GM12878 (cell line): ENCODE data around the gene HDAC7. TPM values are rescaled to one million over a fixed set of nuclear protein-coding genes. Genes with fewer than 3 reads are reported as not detected.

Experiments
- ATAC-seq: fragments of 200-7000 bp; cut with Tn5 transposase; 3 replicates; pipeline ENCODE4 v1.9.1; 2020; ENCODE audit warnings: mild to moderate bottlenecking, moderate library complexity
- BruUV-seq: library from RNA; stranded (reverse); fragments of 400-500 nt; replicated peaks from 2 replicates; lab custom pipeline; 2021; lab: Mats Ljungman, UMichigan
- CTCF ChIA-PET: fragments of 300-600 bp; sonication (Branson Sonifier 250); formaldehyde crosslinking; extraction: SDS; loops from one replicate; lab custom pipeline; 2021; ENCODE audit warnings: inconsistent platforms; lab: Yijun Ruan, JAX
- POLR2A ChIA-PET: fragments of 350-600 bp; formaldehyde crosslinking; extraction: SDS; loops from one replicate; lab custom pipeline; 2021; ENCODE audit warnings: inconsistent platforms; lab: Charles Lee
- RAD21 ChIA-PET: fragments of 300-600 bp; sonication (Branson Sonifier 250); formaldehyde crosslinking; loops from one replicate; lab custom pipeline; 2023; ENCODE audit warnings: antibody characterized with exemption; ENCODE audit not compliant: unreplicated experiment; lab: Charles Lee
- SMC1A ChIA-PET: fragments of 300-600 bp; sonication (Branson Sonifier 250); formaldehyde crosslinking; loops from one replicate; lab custom pipeline; 2023; ENCODE audit not compliant: unreplicated experiment, uncharacterized antibody; lab: Charles Lee
- DNase-seq: peaks from one replicate; pipeline ENCODE4 v3.0.0-alpha.2; 2011; ENCODE audit warnings: low read depth, low spot score
- FAIRE-seq: peaks from 3 replicates; lab custom pipeline; 2011; peaks lifted over from hg19 to GRCh38; lab: Jason Lieb, UNC
- H2AFZ ChIP-seq: 2 replicates; pipeline ENCODE4 v1.6.0; 2011; ENCODE audit warnings: low read depth, low read length, control low read depth; ENCODE audit not compliant: control insufficient read depth
- H3K27ac ChIP-seq: 2 replicates; pipeline ENCODE4 v1.5.1; 2011; ENCODE audit warnings: control low read depth; ENCODE audit not compliant: control insufficient read depth, insufficient read depth
- H3K27me3 ChIP-seq, 2 experiments: replicated peaks in 1 of 2; 2 replicates each; pipeline versions ENCODE4 v1.6.0 to v1.6.1; 2011; ENCODE audit warnings: low read length in 1 of 2; ENCODE audit not compliant: control insufficient read depth in 2 of 2, insufficient read depth in 2 of 2
- H3K36me3 ChIP-seq, 2 experiments: 2 replicates each; pipeline ENCODE4 v1.5.1; 2011; ENCODE audit warnings: low read length in 1 of 2; ENCODE audit not compliant: control insufficient read depth in 2 of 2, insufficient read depth in 2 of 2
- H3K4me1 ChIP-seq: 2 replicates; pipeline ENCODE4 v1.6.1; 2011; ENCODE audit warnings: mild to moderate bottlenecking, low read length, moderate library complexity, mixed read lengths; ENCODE audit not compliant: control insufficient read depth, insufficient read depth
- H3K4me2 ChIP-seq: 2 replicates; pipeline ENCODE4 v1.6.0; 2011; ENCODE audit warnings: control low read depth; ENCODE audit not compliant: control insufficient read depth, insufficient read depth
- H3K4me3 ChIP-seq: fragments of 200-600 bp; sonication (generic); 2 replicates; pipeline ENCODE4 v1.5.1; 2016
- H3K79me2 ChIP-seq: 2 replicates; pipeline ENCODE4 v1.6.0; 2011; ENCODE audit warnings: low read length; ENCODE audit not compliant: control insufficient read depth, insufficient read depth
- H3K9ac ChIP-seq: 2 replicates; pipeline ENCODE4 v1.8.0; 2011; ENCODE audit warnings: low read length, control low read depth, mixed read lengths; ENCODE audit not compliant: control insufficient read depth, insufficient read depth
- H3K9me3 ChIP-seq: replicated peaks from 3 replicates; pipeline ENCODE4 v1.5.1; 2011; ENCODE audit warnings: mild to moderate bottlenecking, low read length; ENCODE audit not compliant: control insufficient read depth, insufficient read depth
- H4K20me1 ChIP-seq: 2 replicates; pipeline ENCODE4 v1.6.0; 2011; ENCODE audit not compliant: control insufficient read depth, insufficient read depth
- BMI1 ChIP-seq: fragments of 450-650 bp; IDR thresholded peaks from 2 replicates; pipeline ENCODE4 v1.6.1; 2016; ENCODE audit warnings: mild to moderate bottlenecking, moderate library complexity, borderline replicate concordance
- CEBPB ChIP-seq, 2 experiments: fragments of 150-350 bp in 1 of 2; IDR thresholded peaks; 2 replicates each; pipeline ENCODE4 v1.6.1; 2012 to 2014; ENCODE audit warnings: low read depth in 2 of 2, low read length in 2 of 2, borderline replicate concordance in 1 of 2, inconsistent platforms in 1 of 2
- IKZF1 ChIP-seq: fragments of 450-650 bp; conservative IDR thresholded peaks from 2 replicates; pipeline ENCODE4 v1.6.1; 2017; ENCODE audit warnings: antibody characterized with exemption, mild to moderate bottlenecking
- NFYB ChIP-seq: IDR thresholded peaks from 2 replicates; pipeline ENCODE4 v1.6.1; 2011; ENCODE audit warnings: low read depth, mild to moderate bottlenecking, low read length, improper control_type of control experiment, moderate library complexity; ENCODE audit not compliant: insufficient read depth
- NR2F1 ChIP-seq: fragments of 450-650 bp; conservative IDR thresholded peaks from 2 replicates; pipeline ENCODE4 v1.6.1; 2017; ENCODE audit warnings: mild to moderate bottlenecking
- SIX5 ChIP-seq: IDR thresholded peaks from 2 replicates; pipeline ENCODE4 v1.6.1; 2011; ENCODE audit warnings: mild to moderate bottlenecking, low read depth, low read length, moderate library complexity; ENCODE audit not compliant: severe bottlenecking
- WGBS: methylation state at CpG from one replicate; pipeline ENCODE4 v1.1.6; 2016; ENCODE audit warnings: low lambda C conversion rate; ENCODE audit not compliant: insufficient replicate concordance, insufficient coverage; ENCODE audit errors: missing lambda C conversion rate; 5-methylcytosine and 5-hydroxymethylcytosine counted together
- in situ Hi-C: fragments of 300-500 bp; cut with MboI; formaldehyde crosslinking; loops from 9 replicates; pipeline ENCODE4 v1.14.3; 2018; ENCODE audit warnings: mixed read lengths
- intact Hi-C: fragments of 100-400 bp; cut with micrococcal nuclease; formaldehyde crosslinking; loops from one replicate; pipeline ENCODE4 v1.14.2; 2022; ENCODE audit not compliant: unreplicated experiment
- polyA plus RNA-seq, 11 experiments: library from polyadenylated mRNA; depleted of rRNA in 4 of 11; unstranded in 6 of 11; stranded (reverse) in 5 of 11; fragments of >200 nt; fragmentation: Nextera tagmentation in 4 of 11; fragmentation: Illumina TruSeq in 1 of 11; extraction: Ambion mirVana in 4 of 11; extraction: Trizol in 1 of 11; gene quantifications; 1 replicate in 1 of 11; 2 replicates in 10 of 11; pipeline versions ENCODE4 v1.2.1 to v1.2.3, GENCODE V29; 2011 to 2016; ENCODE audit warnings: inconsistent platforms in 2 of 11, missing spikeins in 2 of 11, low read depth in 1 of 11
- total RNA-seq, 4 experiments: library from RNA; depleted of rRNA in 3 of 4; stranded (reverse); fragments of >200 nt in 3 of 4; fragmentation: Illumina TruSeq in 1 of 4; extraction: Trizol in 1 of 4; gene quantifications; 2 replicates each; pipeline versions ENCODE4 v1.2.1 to v1.2.3, GENCODE V29; 2013 to 2021
- TF ChIP-seq, protein P1 (sequence below): IDR thresholded peaks from 2 replicates; pipeline ENCODE4 v1.6.1; 2011; ENCODE audit warnings: mild to moderate bottlenecking, low read depth, low read length, moderate library complexity; ENCODE audit not compliant: insufficient replicate concordance
- TF ChIP-seq, protein P2 (sequence below): IDR thresholded peaks from 2 replicates; pipeline ENCODE4 v1.6.1; 2011; ENCODE audit warnings: borderline replicate concordance, low read depth, mild to moderate bottlenecking, moderate library complexity, low read length; ENCODE audit not compliant: insufficient read depth, poor library complexity, severe bottlenecking

The HDAC7 gene
- total and polyA plus RNA-seq, 10 of the 15 experiments (the other 5 are each of a cell fraction or from before 2014, with no cell fraction given): 0.47 to 18.3 (median 5.4) TPM

DNA sequence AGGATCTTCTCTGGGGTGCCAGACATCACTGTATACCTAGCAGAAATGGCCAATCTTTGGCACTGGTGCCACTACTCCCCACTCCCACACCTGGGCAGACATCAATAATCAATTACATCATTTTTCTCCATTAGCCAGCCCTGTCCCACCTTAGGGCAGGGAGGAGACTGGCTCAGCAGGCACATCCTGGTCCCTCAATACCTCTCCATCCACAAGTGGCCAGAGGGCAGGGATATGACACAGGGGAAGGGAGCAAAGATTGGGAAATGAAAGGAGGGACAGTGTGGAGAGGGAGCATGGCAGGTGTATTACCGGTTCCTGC lies 71.2 kb downstream of the HDAC7 start:
- DNase-seq: no peak
- Histone ChIP-seq H3K9ac (no peak overlapping the region), H3K27me3 (no peaks in the 10 kb centered on the region), H3K9me3 (no peaks in the 10 kb centered on the region), H3K4me2 (no peak overlapping the region), H3K27ac (no peak overlapping the region), H2AFZ (no peak overlapping the region), H3K4me1 (peaks cover 8% of the 10 kb centered on the region), H3K36me3 (no peaks in the 10 kb centered on the region), H3K79me2 (no peaks in the 10 kb centered on the region), H4K20me1 (no peaks in the 10 kb centered on the region), H3K4me3 (no peak overlapping the region)
- ChIA-PET CTCF (interaction anchor here (10.0 to 10.4 kb wide), 2 partner anchors 8 to 25 kb away, joined by 507 to 814 read pairs; partner anchors contain the start of genes RAPGEF3 and SLC48A1), SMC1A (interaction anchor here (0.8 to 10.3 kb wide), 2 partner anchors 10 to 19 kb away, joined by 3 to 277 read pairs; partner anchors contain the start of gene RAPGEF3), POLR2A (no interaction called here), RAD21 (interaction anchor here (2.2 kb wide), 1 partner anchor 18 kb away, joined by 6 read pairs; no protein-coding TSS in a partner anchor)
- no peak for FAIRE-seq
- TF ChIP-seq CEBPB (IDR thresholded peaks at IDR 0.05; ENCODE audit: borderline replicate concordance in 1 of 2, low read depth in 2 of 2, low read length in 2 of 2) (no peak), BMI1 (no peak), SIX5 (no peak), IKZF1 (no peak), NFYB (no peak), NR2F1 (no peak)
- TF ChIP-seq, protein P1, sequence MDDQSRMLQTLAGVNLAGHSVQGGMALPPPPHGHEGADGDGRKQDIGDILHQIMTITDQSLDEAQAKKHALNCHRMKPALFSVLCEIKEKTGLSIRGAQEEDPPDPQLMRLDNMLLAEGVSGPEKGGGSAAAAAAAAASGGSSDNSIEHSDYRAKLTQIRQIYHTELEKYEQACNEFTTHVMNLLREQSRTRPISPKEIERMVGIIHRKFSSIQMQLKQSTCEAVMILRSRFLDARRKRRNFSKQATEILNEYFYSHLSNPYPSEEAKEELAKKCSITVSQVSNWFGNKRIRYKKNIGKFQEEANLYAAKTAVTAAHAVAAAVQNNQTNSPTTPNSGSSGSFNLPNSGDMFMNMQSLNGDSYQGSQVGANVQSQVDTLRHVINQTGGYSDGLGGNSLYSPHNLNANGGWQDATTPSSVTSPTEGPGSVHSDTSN: no peak
- TF ChIP-seq, protein P2, sequence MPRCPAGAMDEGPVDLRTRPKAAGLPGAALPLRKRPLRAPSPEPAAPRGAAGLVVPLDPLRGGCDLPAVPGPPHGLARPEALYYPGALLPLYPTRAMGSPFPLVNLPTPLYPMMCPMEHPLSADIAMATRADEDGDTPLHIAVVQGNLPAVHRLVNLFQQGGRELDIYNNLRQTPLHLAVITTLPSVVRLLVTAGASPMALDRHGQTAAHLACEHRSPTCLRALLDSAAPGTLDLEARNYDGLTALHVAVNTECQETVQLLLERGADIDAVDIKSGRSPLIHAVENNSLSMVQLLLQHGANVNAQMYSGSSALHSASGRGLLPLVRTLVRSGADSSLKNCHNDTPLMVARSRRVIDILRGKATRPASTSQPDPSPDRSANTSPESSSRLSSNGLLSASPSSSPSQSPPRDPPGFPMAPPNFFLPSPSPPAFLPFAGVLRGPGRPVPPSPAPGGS: no peak
- in situ Hi-C loops (no loop called here), intact Hi-C loops (no loop called here)
- ATAC-seq: no peak
- BruUV-seq: no TSS peak
- 100% methylated on average over 1 of the region's 1 CpG for WGBS
